Measurements from ENCODE around the gene FANCC. TPM values are rescaled to one million over a fixed set of nuclear protein-coding genes. Genes with fewer than 3 reads are reported as not detected.

Gene FANCC
- total RNA-seq, 4 donors from 2014 or later: 2.2 to 9.3 (median 6.5) TPM

GRCh38 chr9:95103281-95103771 is 214.2 kb downstream of the FANCC start:
- H3K36me3 ChIP-seq: peaks cover 0 to 35% (median 7%) of the 10 kb centered on the region in 3 donors
- TF ChIP-seq POLR2A (IDR thresholded peaks at IDR 0.05) (no peak), CTCF (IDR thresholded peaks at IDR 0.05) (peak in 2 of 6 experiments; percentile 27 to 35)
- H3K4me1 ChIP-seq: peaks cover 67 to 100% (median 80%) of the 10 kb centered on the region in 3 donors
- H3K27ac ChIP-seq: peak overlapping the region; percentile 83 to 97 (median 90)
- no peaks in the 10 kb centered on the region for H3K9me3 ChIP-seq
- no peak overlapping the region for H3K4me3 ChIP-seq
- H3K27me3 ChIP-seq: no peaks in the 10 kb centered on the region
- intact Hi-C loops (cut with DNase I): no loop called here
- DNase-seq: no peak
- WGBS, 2 donors: 28 to 70% methylated on average over 6 to 12 of the region's 15 CpGs

- no peak for TF ChIP-seq POLR2A (IDR thresholded peaks at IDR 0.05)
- TF ChIP-seq CTCF (IDR thresholded peaks at IDR 0.05): peak in 1 of 6 experiments; percentile 17
- Histone ChIP-seq H3K4me3 (no peak overlapping the region), H3K27me3 (no peaks in the 10 kb centered on the region), H3K9me3 (no peaks in the 10 kb centered on the region), H3K36me3 (peaks cover 0 to 33% (median 7%) of the 10 kb centered on the region in 3 donors), H3K4me1 (peaks cover 67 to 100% (median 84%) of the 10 kb centered on the region in 3 donors), H3K27ac (peak overlapping the region; percentile 83 to 97 (median 90))
- intact Hi-C loops (cut with DNase I): no loop called here
- no peak for DNase-seq
- 44 to 59% methylated on average over 4 to 8 of the region's 18 CpGs for WGBS, 2 donors
Observed at GRCh38 chr9:95102572-95102971, 214.9 kb downstream of the FANCC start.

GRCh38 chr9:95102001-95102433 is 215.5 kb downstream of the FANCC start:
- peak overlapping the region; percentile 83 to 97 (median 90) for H3K27ac ChIP-seq
- H3K4me1 ChIP-seq: peaks cover 67 to 100% (median 83%) of the 10 kb centered on the region in 3 donors
- WGBS, 2 donors: 36 to 49% methylated on average over 6 to 8 of the region's 8 CpGs
- DNase-seq: no peak
- H3K36me3 ChIP-seq: peaks cover 0 to 33% (median 5%) of the 10 kb centered on the region in 3 donors
- TF ChIP-seq CTCF (IDR thresholded peaks at IDR 0.05): no peak
- TF ChIP-seq POLR2A (IDR thresholded peaks at IDR 0.05): peak in 2 of 4 donors; percentile 15 to 23
- H3K4me3 ChIP-seq: no peak overlapping the region
- H3K9me3 ChIP-seq: no peaks in the 10 kb centered on the region
- no peaks in the 10 kb centered on the region for H3K27me3 ChIP-seq
- intact Hi-C loops (cut with DNase I): no loop called here

- TF ChIP-seq CTCF (IDR thresholded peaks at IDR 0.05) (no peak), POLR2A (IDR thresholded peaks at IDR 0.05) (no peak)
- no peaks in the 10 kb centered on the region for H3K9me3 ChIP-seq
- H3K27me3 ChIP-seq: no peaks in the 10 kb centered on the region
- intact Hi-C loops (cut with DNase I): no loop called here
- peaks cover 60 to 100% (median 80%) of the 10 kb centered on the region in 3 donors for H3K4me1 ChIP-seq
- H3K27ac ChIP-seq: peak overlapping the region; percentile 83 to 97 (median 90)
- no peak for DNase-seq
- WGBS, 2 donors: 47 to 61% methylated on average over 3 to 11 of the region's 12 CpGs
- H3K36me3 ChIP-seq: peaks cover 0 to 33% (median 0%) of the 10 kb centered on the region in 3 donors
- H3K4me3 ChIP-seq: no peak overlapping the region
Observed at GRCh38 chr9:95101326-95101725, 216.2 kb downstream of the FANCC start.

- no peak for TF ChIP-seq POLR2A (IDR thresholded peaks at IDR 0.05)
- TF ChIP-seq CTCF (IDR thresholded peaks at IDR 0.05): no peak
- H3K4me1 ChIP-seq: peaks cover 50 to 100% (median 79%) of the 10 kb centered on the region in 3 donors
- H3K4me3 ChIP-seq: no peak overlapping the region
- H3K27me3 ChIP-seq: no peaks in the 10 kb centered on the region
- H3K27ac ChIP-seq: peak overlapping the region; percentile 83 to 97 (median 90)
- H3K9me3 ChIP-seq: no peaks in the 10 kb centered on the region
- intact Hi-C loops (cut with DNase I): no loop called here
- H3K36me3 ChIP-seq: peaks cover 0 to 39% (median 0%) of the 10 kb centered on the region in 3 donors
- 43 to 58% methylated on average over 4 of the region's 4 CpGs for WGBS, 2 donors
- DNase-seq: no peak
Observed at GRCh38 chr9:95100071-95100627, 217.4 kb downstream of the FANCC start.
